T-helper 17 cell (primary cell): Measurements from ENCODE around the gene RSRC1. TPM values are rescaled to one million over a fixed set of nuclear protein-coding genes. Genes with fewer than 3 reads are reported as not detected.
A peak's percentile ranks its signal among the peaks of the same experiment; 100 is the strongest.
"Not testable (repeated sequence)": the region's sequence is repeated elsewhere in the genome, so short reads cannot be mapped to it uniquely, and the experiment has no call there.

Experiments
- ATAC-seq: fragments of 150-1000 bp; cut with Tn5 transposase; 2 replicates; pipeline ENCODE4 v1.10.0; 2021; ENCODE audit warnings: mild to moderate bottlenecking, moderate library complexity
- DNase-seq, 3 donors: peaks; one replicate each; pipeline versions ENCODE4 v3.0.0 to v3.0.0-alpha.2; 2020 to 2021
- H3K9me3 ChIP-seq: one replicate; pipeline ENCODE4 v1.7.0; 2013; ENCODE audit warnings: low read length, mild to moderate bottlenecking; ENCODE audit not compliant: control insufficient read depth, poor library complexity, severe bottlenecking
- H3K27ac Mint-ChIP-seq: one replicate; pipeline ENCODE4 v1.8.0; 2022; ENCODE audit warnings: mild to moderate bottlenecking, moderate library complexity, mixed read lengths
- H3K27me3 Mint-ChIP-seq: one replicate; pipeline ENCODE4 v1.8.0; 2022; ENCODE audit warnings: mixed read lengths
- H3K36me3 Mint-ChIP-seq: one replicate; pipeline ENCODE4 v1.8.0; 2022; ENCODE audit warnings: low read depth, mixed read lengths
- H3K4me1 Mint-ChIP-seq: one replicate; pipeline ENCODE4 v1.8.0; 2022; ENCODE audit warnings: mild to moderate bottlenecking, mixed read lengths
- H3K4me3 Mint-ChIP-seq: one replicate; pipeline ENCODE4 v1.8.0; 2022; ENCODE audit warnings: mild to moderate bottlenecking, moderate library complexity, mixed read lengths
- total RNA-seq, 4 donors: library from RNA in 2 of 4; stranded (reverse) in 2 of 4; gene quantifications; one replicate each; pipeline ENCODE4 v1.2.3 and lab custom pipeline; 2022 to 2026

The RSRC1 gene, protein sequence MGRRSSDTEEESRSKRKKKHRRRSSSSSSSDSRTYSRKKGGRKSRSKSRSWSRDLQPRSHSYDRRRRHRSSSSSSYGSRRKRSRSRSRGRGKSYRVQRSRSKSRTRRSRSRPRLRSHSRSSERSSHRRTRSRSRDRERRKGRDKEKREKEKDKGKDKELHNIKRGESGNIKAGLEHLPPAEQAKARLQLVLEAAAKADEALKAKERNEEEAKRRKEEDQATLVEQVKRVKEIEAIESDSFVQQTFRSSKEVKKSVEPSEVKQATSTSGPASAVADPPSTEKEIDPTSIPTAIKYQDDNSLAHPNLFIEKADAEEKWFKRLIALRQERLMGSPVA
- total RNA-seq (10 to 100 TPM; 30.8 to 31.6 TPM), total RNA-seq (lab: John Stamatoyannopoulos, UW) (36.7 to 45.8 reads per million in 2 donors)

DNA sequence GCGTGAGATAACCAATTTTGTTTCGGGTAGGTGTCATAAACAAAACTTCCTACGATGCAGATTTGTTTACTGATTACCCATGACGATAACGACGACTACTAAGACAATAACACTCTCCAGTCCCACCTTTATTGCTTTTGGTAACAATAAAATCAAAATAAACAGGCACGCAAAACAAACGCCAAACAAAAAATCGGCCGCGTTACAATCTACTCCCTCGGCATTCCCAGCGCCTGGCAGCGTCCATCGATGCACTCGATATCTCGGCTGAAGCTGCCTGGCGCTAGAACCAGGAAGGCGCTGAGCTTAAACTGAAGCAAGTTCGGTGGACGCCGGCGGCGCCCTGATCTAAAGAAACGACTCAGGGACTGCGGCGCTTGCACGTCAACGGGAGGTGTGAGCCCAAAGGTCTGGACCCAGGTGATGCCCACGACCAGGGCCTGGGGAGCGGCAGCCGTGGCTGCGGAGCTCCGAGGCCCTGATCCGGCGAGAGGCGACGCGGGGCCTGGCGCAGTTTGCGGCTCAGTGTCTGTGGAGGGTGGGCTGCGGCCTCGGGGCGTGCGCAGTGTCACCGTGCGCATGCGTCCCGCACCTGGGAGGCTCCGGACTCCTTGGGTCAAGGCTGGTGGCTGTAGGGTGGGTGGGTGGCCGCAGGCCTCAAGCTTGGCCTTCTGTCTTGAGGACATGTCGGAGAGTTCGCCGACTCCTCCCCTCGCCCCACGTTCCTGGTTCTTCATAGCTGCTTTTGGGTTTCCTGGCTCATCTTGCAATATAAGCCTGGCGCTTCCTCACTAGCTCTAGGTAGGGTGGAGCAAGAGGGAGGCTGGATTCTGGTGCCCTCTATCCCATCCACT is at the start of gene RSRC1:
TSS of gene RSRC1 (plus strand) at position 286 of the 854 bp plus-strand sequence. CDS start 12,016 bp downstream, outside the sequence.
- peak within 1 kb of the TSS; percentile 89 for H3K4me3 Mint-ChIP-seq
- peak within 1 kb of the TSS; percentile 59 for H3K27ac Mint-ChIP-seq
- ATAC-seq: peak; percentile 92
- H3K4me1 Mint-ChIP-seq: peaks cover 33% of the 10 kb centered on the region
- H3K36me3 Mint-ChIP-seq: peaks cover 11% of the 10 kb centered on the region
- DNase-seq: peak; percentile 59 to 64 (median 62)
- peaks cover 7% of the 10 kb centered on the region for H3K9me3 ChIP-seq
- H3K27me3 Mint-ChIP-seq: peaks cover 37% of the 10 kb centered on the region

DNA sequence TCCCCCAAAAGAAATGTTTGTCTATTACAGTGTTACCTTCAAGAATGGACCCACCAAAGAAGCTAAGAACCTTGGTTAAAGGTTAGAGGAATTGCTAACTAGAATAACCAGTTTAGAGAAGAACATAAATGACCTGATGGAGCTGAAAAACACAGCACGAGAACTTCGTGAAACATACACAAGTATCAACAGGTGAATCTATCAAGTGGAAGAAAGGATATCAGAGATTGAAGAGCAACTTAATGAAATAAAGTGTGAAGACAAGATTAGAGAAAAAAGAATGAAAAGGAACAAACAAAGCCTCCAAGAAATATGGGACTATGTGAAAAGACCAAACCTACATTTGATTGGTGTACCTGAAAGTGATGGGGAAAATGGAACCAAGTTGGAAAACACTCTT is 44.3 kb upstream of the RSRC1 start:
- ATAC-seq, H3K4me3 Mint-ChIP-seq, H3K4me1 Mint-ChIP-seq, H3K27ac Mint-ChIP-seq, H3K9me3 ChIP-seq, H3K36me3 Mint-ChIP-seq, DNase-seq: not testable (repeated sequence)
- H3K27me3 Mint-ChIP-seq: peaks cover 41% of the 10 kb centered on the region

DNA sequence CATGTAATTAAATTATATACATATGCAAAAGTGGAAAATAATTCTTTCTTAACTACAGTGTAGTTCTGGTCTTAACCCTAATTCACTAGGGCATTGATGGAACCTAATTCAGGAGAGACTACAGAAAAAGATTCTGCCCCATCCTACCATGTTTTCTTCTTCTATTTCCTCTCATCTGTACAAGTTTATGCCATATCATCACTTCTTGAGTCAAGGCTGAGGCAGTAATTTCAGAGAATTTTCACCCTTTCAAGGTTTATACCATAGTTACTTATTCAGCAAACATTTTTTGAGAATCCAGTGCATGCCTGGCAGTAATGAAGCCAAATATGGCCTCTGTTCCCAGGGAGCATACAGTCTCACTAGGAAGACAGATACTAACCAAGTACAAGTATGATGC is 37.1 kb upstream of the RSRC1 start:
- H3K27ac Mint-ChIP-seq: no peak overlapping the region
- peaks cover 41% of the 10 kb centered on the region for H3K27me3 Mint-ChIP-seq
- no peak for ATAC-seq

GRCh38 chr3:158074591-158074990 is 35.3 kb upstream of the RSRC1 start:
- no peaks in the 10 kb centered on the region for H3K9me3 ChIP-seq
- ATAC-seq (no peak), DNase-seq (no peak)
- H3K36me3 Mint-ChIP-seq: peaks cover 2% of the 10 kb centered on the region
- H3K4me1 Mint-ChIP-seq: no peaks in the 10 kb centered on the region
- H3K27ac Mint-ChIP-seq: no peak overlapping the region
- H3K27me3 Mint-ChIP-seq: peaks cover 41% of the 10 kb centered on the region
- H3K4me3 Mint-ChIP-seq: no peak overlapping the region

More for the DNA sequence above, 37.1 kb upstream of the RSRC1 start:
- Mint-ChIP-seq H3K4me1 (no peaks in the 10 kb centered on the region), H3K4me3 (no peak overlapping the region), H3K36me3 (peaks cover 2% of the 10 kb centered on the region)
- DNase-seq: no peak
- H3K9me3 ChIP-seq: no peaks in the 10 kb centered on the region

DNA sequence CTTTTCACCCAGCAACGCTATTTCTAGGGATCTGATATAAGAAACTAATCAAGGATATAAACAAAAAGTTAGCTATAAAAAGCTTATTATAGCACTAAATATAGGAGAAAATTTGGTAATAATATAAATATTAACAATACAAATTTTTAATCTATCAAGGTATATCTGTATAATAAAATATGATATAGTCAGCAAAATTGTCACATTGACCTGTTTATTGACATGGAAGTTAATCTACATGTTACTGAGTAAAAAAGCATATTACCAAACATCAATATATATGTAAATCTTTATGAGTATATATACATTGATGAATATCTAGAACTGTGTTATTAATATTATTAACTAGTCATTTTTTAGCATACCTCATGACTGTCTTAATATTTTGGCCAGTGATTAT is 30.3 kb upstream of the RSRC1 start:
- no peaks in the 10 kb centered on the region for H3K9me3 ChIP-seq
- H3K36me3 Mint-ChIP-seq: no peaks in the 10 kb centered on the region
- DNase-seq (no peak), ATAC-seq (no peak)
- no peak overlapping the region for H3K4me3 Mint-ChIP-seq
- peaks cover 26% of the 10 kb centered on the region for H3K27me3 Mint-ChIP-seq
- H3K27ac Mint-ChIP-seq: no peak overlapping the region
- H3K4me1 Mint-ChIP-seq: peaks cover 2% of the 10 kb centered on the region

DNA sequence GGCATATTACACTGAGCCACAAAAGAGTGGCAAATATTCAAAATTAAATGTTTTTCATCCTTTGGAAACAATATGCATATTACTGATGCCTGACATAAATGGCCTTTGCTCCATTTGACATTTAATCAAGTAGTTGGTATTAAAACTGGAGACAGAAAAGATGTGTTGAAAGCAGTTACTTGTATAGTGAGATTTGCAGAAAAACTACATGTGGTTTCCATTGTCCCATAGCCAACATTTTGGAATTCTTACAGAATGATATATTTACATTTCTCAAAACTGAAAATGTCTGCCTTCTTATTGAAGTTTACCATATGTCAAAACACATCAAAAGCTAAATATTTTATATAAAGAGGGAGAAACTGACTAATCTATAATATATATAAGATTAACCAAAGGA is 25.2 kb upstream of the RSRC1 start:
- ATAC-seq: no peak
- H3K27me3 Mint-ChIP-seq: peaks cover 32% of the 10 kb centered on the region
- H3K27ac Mint-ChIP-seq: no peak overlapping the region
- no peak for DNase-seq
- no peak overlapping the region for H3K4me3 Mint-ChIP-seq
- H3K36me3 Mint-ChIP-seq: no peaks in the 10 kb centered on the region
- peaks cover 2% of the 10 kb centered on the region for H3K4me1 Mint-ChIP-seq
- no peaks in the 10 kb centered on the region for H3K9me3 ChIP-seq

DNA sequence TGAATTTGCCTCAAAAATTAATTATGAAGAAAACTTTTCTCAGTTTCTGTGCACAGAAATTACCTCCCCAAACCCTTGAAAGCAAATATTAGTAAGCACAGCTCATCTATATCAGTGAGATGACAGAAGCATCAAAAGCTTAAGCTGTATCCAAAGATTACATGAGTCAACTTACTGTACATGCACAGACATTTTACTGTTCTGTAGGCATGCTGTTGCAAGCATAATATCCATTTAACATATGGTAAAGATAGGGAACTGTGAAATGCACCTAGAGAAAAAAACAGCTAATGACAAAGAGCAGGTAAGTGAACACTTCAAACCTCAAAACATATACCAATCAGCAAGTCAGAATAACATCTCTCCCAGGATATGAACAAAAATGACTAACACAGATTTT is 24.5 kb upstream of the RSRC1 start:
- Mint-ChIP-seq H3K4me3 (no peak overlapping the region), H3K4me1 (peaks cover 2% of the 10 kb centered on the region), H3K36me3 (no peaks in the 10 kb centered on the region), H3K27me3 (peaks cover 40% of the 10 kb centered on the region), H3K27ac (no peak overlapping the region)
- DNase-seq: no peak
- no peak for ATAC-seq
- no peaks in the 10 kb centered on the region for H3K9me3 ChIP-seq

DNA sequence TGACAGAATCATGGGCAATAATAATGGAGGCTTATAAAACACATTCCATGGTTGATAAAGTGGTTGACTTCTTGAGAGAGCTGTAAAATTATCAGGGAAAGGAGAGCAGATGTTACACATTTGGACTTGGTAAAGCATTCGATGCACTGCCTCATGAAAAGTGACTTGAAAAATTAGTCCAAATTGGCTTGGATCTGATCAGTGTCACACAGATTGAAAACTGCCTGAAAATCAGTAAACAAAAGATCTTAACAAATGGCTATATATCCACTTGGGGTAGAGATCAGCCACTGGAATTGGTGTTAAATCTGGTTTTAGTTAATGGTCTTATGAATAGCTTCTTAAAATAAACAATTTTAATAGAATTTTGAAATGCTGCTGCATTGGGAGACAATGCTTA is 24.0 kb upstream of the RSRC1 start:
- no peak overlapping the region for H3K4me3 Mint-ChIP-seq
- no peaks in the 10 kb centered on the region for H3K36me3 Mint-ChIP-seq
- peaks cover 45% of the 10 kb centered on the region for H3K27me3 Mint-ChIP-seq
- H3K27ac Mint-ChIP-seq: no peak overlapping the region
- no peaks in the 10 kb centered on the region for H3K9me3 ChIP-seq
- no peaks in the 10 kb centered on the region for H3K4me1 Mint-ChIP-seq
- no peak for ATAC-seq
- DNase-seq: no peak

DNA sequence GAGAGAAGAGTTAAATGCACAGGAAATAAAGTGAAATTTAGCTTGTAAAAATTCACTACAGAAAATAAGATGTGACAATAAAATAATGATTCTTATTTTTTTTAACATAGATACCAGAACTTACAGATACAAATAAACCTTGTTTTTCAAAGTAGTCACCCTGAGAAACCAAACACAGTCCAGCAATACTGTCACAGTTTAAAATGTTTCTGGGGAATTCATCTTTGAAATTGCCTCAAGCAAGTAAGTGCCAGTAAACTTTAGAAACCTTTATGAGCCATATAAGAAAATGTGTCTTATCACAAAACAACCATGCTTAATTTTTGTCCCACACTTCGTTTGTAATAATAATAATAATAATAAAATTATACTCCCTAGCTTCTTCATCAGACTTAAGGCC is 23.5 kb upstream of the RSRC1 start:
- DNase-seq (no peak), ATAC-seq (no peak)
- Mint-ChIP-seq H3K36me3 (no peaks in the 10 kb centered on the region), H3K27ac (no peak overlapping the region), H3K4me3 (no peak overlapping the region), H3K27me3 (peaks cover 42% of the 10 kb centered on the region), H3K4me1 (no peaks in the 10 kb centered on the region)
- H3K9me3 ChIP-seq: no peaks in the 10 kb centered on the region

GRCh38 chr3:158086776-158087175 is 23.1 kb upstream of the RSRC1 start:
- Mint-ChIP-seq H3K36me3 (no peaks in the 10 kb centered on the region), H3K4me3 (no peak overlapping the region), H3K27ac (no peak overlapping the region), H3K27me3 (peaks cover 41% of the 10 kb centered on the region), H3K4me1 (no peaks in the 10 kb centered on the region)
- no peak for ATAC-seq
- DNase-seq: no peak
- H3K9me3 ChIP-seq: no peaks in the 10 kb centered on the region

GRCh38 chr3:158091531-158091930 is 18.4 kb upstream of the RSRC1 start:
- no peak for DNase-seq

DNA sequence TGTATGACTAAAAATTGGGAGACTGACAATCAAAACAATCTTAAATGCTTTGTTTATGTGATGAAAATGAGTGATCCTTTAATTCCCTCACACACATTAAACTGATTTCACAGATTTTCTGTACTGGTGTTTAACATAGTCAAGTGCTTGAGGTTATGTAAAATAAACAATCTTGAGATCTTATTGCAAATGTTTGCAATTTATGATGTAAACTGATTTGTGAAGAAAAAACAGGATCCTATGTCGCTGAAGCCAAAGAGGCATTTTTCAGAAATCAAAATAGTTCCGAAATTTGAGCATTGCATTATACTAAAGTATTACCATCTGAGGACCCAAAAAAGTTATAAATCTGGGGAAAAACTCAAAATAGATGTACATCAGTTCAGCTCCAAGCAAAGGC is 16.4 kb upstream of the RSRC1 start:
- no peak overlapping the region for H3K4me3 Mint-ChIP-seq
- no peak for ATAC-seq

More at GRCh38 chr3:158091531-158091930, 18.4 kb upstream of the RSRC1 start:
- H3K27me3 Mint-ChIP-seq: peaks cover 70% of the 10 kb centered on the region
- H3K4me1 Mint-ChIP-seq: peaks cover 2% of the 10 kb centered on the region
- no peaks in the 10 kb centered on the region for H3K36me3 Mint-ChIP-seq
- H3K4me3 Mint-ChIP-seq: no peak overlapping the region
- H3K27ac Mint-ChIP-seq: no peak overlapping the region
- no peaks in the 10 kb centered on the region for H3K9me3 ChIP-seq
- ATAC-seq: no peak

GRCh38 chr3:158094235-158095110 is 15.4 kb upstream of the RSRC1 start:
- peaks cover 5% of the 10 kb centered on the region for H3K36me3 Mint-ChIP-seq
- no peak for ATAC-seq
- DNase-seq: no peak
- peak overlapping the region; percentile 72 for H3K27ac Mint-ChIP-seq
- H3K27me3 Mint-ChIP-seq: peaks cover 84% of the 10 kb centered on the region
- no peak overlapping the region for H3K4me3 Mint-ChIP-seq
- H3K4me1 Mint-ChIP-seq: peaks cover 10% of the 10 kb centered on the region
- H3K9me3 ChIP-seq: peaks cover 3% of the 10 kb centered on the region

More for the DNA sequence above, 16.4 kb upstream of the RSRC1 start:
- Mint-ChIP-seq H3K27me3 (peaks cover 81% of the 10 kb centered on the region), H3K4me1 (peaks cover 10% of the 10 kb centered on the region), H3K27ac (peak overlapping the region; percentile 72), H3K36me3 (peaks cover 5% of the 10 kb centered on the region)
- DNase-seq: no peak
- H3K9me3 ChIP-seq: peaks cover 3% of the 10 kb centered on the region
